ENCODE data around the gene PRAC2.

Gene PRAC2

GRCh38 chr17:48747445-48748363, 24.7 kb downstream of the PRAC2 start:
- TF ChIP-seq CTCF (IDR thresholded peaks at IDR 0.05; ENCODE audit: low read depth, low read length) = no peak
- no peak overlapping the region for H3K4me3 ChIP-seq (replicated peaks in 1 of 2; ENCODE audit: low read depth in 2 of 2, low read length in 2 of 2)
- no peak for DNase-seq (ENCODE audit: low read depth in 2 of 2)

GRCh38 chr17:48748718-48749566, 26.0 kb downstream of the PRAC2 start:
- DNase-seq (ENCODE audit: low read depth in 2 of 2) = no peak
- TF ChIP-seq CTCF (IDR thresholded peaks at IDR 0.05; ENCODE audit: low read depth, low read length) = no peak
- H3K4me3 ChIP-seq (replicated peaks in 1 of 2; ENCODE audit: low read depth in 2 of 2, low read length in 2 of 2) = no peak overlapping the region

GRCh38 chr17:48749621-48750553, 26.9 kb downstream of the PRAC2 start:
- DNase-seq (ENCODE audit: low read depth in 2 of 2) = no peak
- H3K4me3 ChIP-seq (replicated peaks in 1 of 2; ENCODE audit: low read depth in 2 of 2, low read length in 2 of 2) = no peak overlapping the region
- no peak for TF ChIP-seq CTCF (IDR thresholded peaks at IDR 0.05; ENCODE audit: low read depth, low read length)

GRCh38 chr17:48751172-48751571, 28.2 kb downstream of the PRAC2 start:
- TF ChIP-seq CTCF (IDR thresholded peaks at IDR 0.05; ENCODE audit: low read depth, low read length) = no peak
- no peak overlapping the region for H3K4me3 ChIP-seq (replicated peaks in 1 of 2; ENCODE audit: low read depth in 2 of 2, low read length in 2 of 2)
- no peak for DNase-seq (ENCODE audit: low read depth in 2 of 2)

- no peak for TF ChIP-seq CTCF (IDR thresholded peaks at IDR 0.05; ENCODE audit: low read depth, low read length)
- no peak for DNase-seq (ENCODE audit: low read depth in 2 of 2)
- H3K4me3 ChIP-seq (replicated peaks in 1 of 2; ENCODE audit: low read depth in 2 of 2, low read length in 2 of 2) = no peak overlapping the region
These were observed 28.9 kb downstream of the PRAC2 start for GRCh38 chr17:48751733-48752398.
